CD4-positive, alpha-beta T cell treated with Interleukin-6 at 100 ng/mL for 8 hours (primary cell): ENCODE results near the gene CEBPG.

Experiments used
- DNase-seq: peaks from one replicate; pipeline ENCODE4 v3.0.0-alpha.2; 2020; ENCODE audit warnings: mixed read lengths, low spot score

The CEBPG gene

GRCh38 chr19:33350538-33351309, 22.8 kb upstream of the CEBPG start:
- DNase-seq: no peak

- DNase-seq: no peak
Measured at GRCh38 chr19:33355535-33355934, 18.0 kb upstream of the CEBPG start.

- DNase-seq: no peak
Measured at GRCh38 chr19:33357556-33357955, 16.0 kb upstream of the CEBPG start.

GRCh38 chr19:33358408-33358807, 15.1 kb upstream of the CEBPG start:
- no peak for DNase-seq

GRCh38 chr19:33359581-33359980, 13.9 kb upstream of the CEBPG start:
- DNase-seq: no peak

GRCh38 chr19:33362508-33363228, 10.8 kb upstream of the CEBPG start:
- no peak for DNase-seq

- DNase-seq: no peak
Measured at GRCh38 chr19:33363476-33363875, 10.0 kb upstream of the CEBPG start.

- no peak for DNase-seq
Measured at GRCh38 chr19:33365691-33366090, 7.8 kb upstream of the CEBPG start.

GRCh38 chr19:33366127-33366526, 7.4 kb upstream of the CEBPG start:
- no peak for DNase-seq

GRCh38 chr19:33366897-33367296, 6.6 kb upstream of the CEBPG start:
- no peak for DNase-seq

- no peak for DNase-seq
Measured at GRCh38 chr19:33368074-33368864, 5.2 kb upstream of the CEBPG start.

GRCh38 chr19:33370783-33371182, 2.7 kb upstream of the CEBPG start:
- DNase-seq: no peak

- no peak for DNase-seq
Measured at GRCh38 chr19:33374236-33374714, 766 bp downstream of the CEBPG start.

GRCh38 chr19:33375156-33375836, 1.8 kb downstream of the CEBPG start:
- no peak for DNase-seq

GRCh38 chr19:33375837-33376159, 2.3 kb downstream of the CEBPG start:
- DNase-seq: no peak

- DNase-seq: no peak
Measured at GRCh38 chr19:33376423-33376822, 2.9 kb downstream of the CEBPG start.

- no peak for DNase-seq
Measured at GRCh38 chr19:33376941-33377557, 3.5 kb downstream of the CEBPG start.

- DNase-seq: no peak
Measured at GRCh38 chr19:33377586-33378475, 4.3 kb downstream of the CEBPG start.

- no peak for DNase-seq
Measured at GRCh38 chr19:33379151-33379829, 5.8 kb downstream of the CEBPG start.

GRCh38 chr19:33381101-33381500, 7.6 kb downstream of the CEBPG start:
- DNase-seq: no peak
